GM19397 (cell line): ENCODE data around the gene PTPRM.

Experiments used
- ATAC-seq: cut with Tn5 transposase; IDR thresholded peaks from one replicate; pipeline ENCODE4 v1.9.1; 2021; ENCODE audit warnings: mild to moderate bottlenecking, moderate library complexity; ENCODE audit not compliant: unreplicated experiment

Gene PTPRM

GRCh38 chr18:7663366-7664312 lies 96.5 kb downstream of the PTPRM start:
- ATAC-seq, result no peak

- ATAC-seq, result no peak
Measured at GRCh38 chr18:7666195-7666776, 99.2 kb downstream of the PTPRM start.

GRCh38 chr18:7668392-7668791 lies 101.3 kb downstream of the PTPRM start:
- no peak for ATAC-seq

GRCh38 chr18:7669361-7669760 lies 102.2 kb downstream of the PTPRM start:
- no peak for ATAC-seq

- ATAC-seq, result no peak
Measured at GRCh38 chr18:7671105-7671504, 104.0 kb downstream of the PTPRM start.

- no peak for ATAC-seq
Measured at GRCh38 chr18:7676253-7676873, 109.2 kb downstream of the PTPRM start.

- no peak for ATAC-seq
Measured at GRCh38 chr18:7677001-7677400, 109.9 kb downstream of the PTPRM start.

GRCh38 chr18:7677424-7677823 lies 110.3 kb downstream of the PTPRM start:
- no peak for ATAC-seq

- ATAC-seq, result no peak
Measured at GRCh38 chr18:7678389-7678788, 111.3 kb downstream of the PTPRM start.

GRCh38 chr18:7678801-7679200 lies 111.7 kb downstream of the PTPRM start:
- ATAC-seq, result no peak

- ATAC-seq, result no peak
Measured at GRCh38 chr18:7681298-7681697, 114.2 kb downstream of the PTPRM start.

GRCh38 chr18:7682321-7682720 lies 115.2 kb downstream of the PTPRM start:
- ATAC-seq, result no peak

- ATAC-seq, result no peak
Measured at GRCh38 chr18:7683753-7684152, 116.6 kb downstream of the PTPRM start.

GRCh38 chr18:7684357-7684756 lies 117.2 kb downstream of the PTPRM start:
- ATAC-seq, result no peak

- no peak for ATAC-seq
Measured at GRCh38 chr18:7684966-7685365, 117.8 kb downstream of the PTPRM start.

- ATAC-seq, result no peak
Measured at GRCh38 chr18:7686278-7686677, 119.2 kb downstream of the PTPRM start.

GRCh38 chr18:7688580-7688979 lies 121.5 kb downstream of the PTPRM start:
- ATAC-seq, result no peak

- no peak for ATAC-seq
Measured at GRCh38 chr18:7691206-7691605, 124.1 kb downstream of the PTPRM start.

GRCh38 chr18:7696780-7697179 lies 129.7 kb downstream of the PTPRM start:
- no peak for ATAC-seq

GRCh38 chr18:7697306-7697705 lies 130.2 kb downstream of the PTPRM start:
- ATAC-seq, result no peak

GRCh38 chr18:7711495-7711894 lies 144.4 kb downstream of the PTPRM start:
- peak; percentile 61 for ATAC-seq

GRCh38 chr18:7720395-7720794 lies 153.3 kb downstream of the PTPRM start:
- no peak for ATAC-seq
